Endothelial cell of umbilical vein (primary cell): ENCODE data around the gene SAE1. TPM values are rescaled to one million over a fixed set of nuclear protein-coding genes. Genes with fewer than 3 reads are reported as not detected.

ENCODE experiments used
- BruUV-seq: library from RNA; stranded (reverse); fragments of 400-500 nt; replicated peaks from 2 replicates; lab custom pipeline; 2021; lab: Mats Ljungman, UMichigan
- CTCF ChIA-PET: fragments of 300-600, 350-600 bp; sonication (Branson Sonifier 250); formaldehyde crosslinking; loops from one replicate; lab custom pipeline; 2021; ENCODE audit warnings: antibody characterized with exemption, inconsistent platforms; lab: Charles Lee
- POLR2A ChIA-PET: fragments of 300-600, 350-600 bp; sonication (Branson Sonifier 250); formaldehyde crosslinking; loops from one replicate; lab custom pipeline; 2021; ENCODE audit warnings: antibody characterized with exemption, inconsistent platforms; lab: Charles Lee
- DNase-seq: peaks from one replicate; pipeline ENCODE4 v3.0.0-alpha.2; 2011; ENCODE audit warnings: low read depth, low spot score
- FAIRE-seq: peaks from 2 replicates; lab custom pipeline; 2011; peaks lifted over from hg19 to GRCh38; lab: Jason Lieb, UNC
- H2AFZ ChIP-seq: 2 replicates; pipeline ENCODE4 v1.6.0; 2012; ENCODE audit warnings: low read depth, low read length, control low read depth, inconsistent platforms
- H3K27ac ChIP-seq: 2 replicates; pipeline ENCODE4 v1.5.1; 2011; ENCODE audit warnings: low read depth, mild to moderate bottlenecking, control low read depth, low read length, moderate library complexity; ENCODE audit not compliant: insufficient read depth
- H3K27me3 ChIP-seq, 2 experiments: 2 replicates each; pipeline versions ENCODE4 v1.6.0 to v1.6.1; 2011; ENCODE audit warnings: low read length in 2 of 2, mixed read lengths in 1 of 2; ENCODE audit not compliant: control insufficient read depth in 2 of 2, insufficient read depth in 2 of 2
- H3K36me3 ChIP-seq, 2 experiments: 2 replicates in 1 of 2; 3 replicates in 1 of 2; pipeline ENCODE4 v1.5.1; 2011; ENCODE audit warnings: low read length in 2 of 2, mild to moderate bottlenecking in 1 of 2, moderate library complexity in 1 of 2; ENCODE audit not compliant: control insufficient read depth in 2 of 2, insufficient read depth in 2 of 2; ENCODE audit errors: extremely low read depth in 1 of 2
- H3K4me1 ChIP-seq: 3 replicates; pipeline ENCODE4 v1.5.1; 2011; ENCODE audit warnings: mild to moderate bottlenecking, low read length; ENCODE audit not compliant: control insufficient read depth, insufficient read depth; ENCODE audit errors: extremely low read depth
- H3K4me2 ChIP-seq: 2 replicates; pipeline ENCODE4 v1.6.1; 2011; ENCODE audit warnings: low read length, control low read depth, mixed read lengths; ENCODE audit not compliant: insufficient read depth
- H3K4me3 ChIP-seq, 3 experiments: fragments of 200-600 bp in 1 of 3; sonication (generic), shearing (Covaris generic) in 1 of 3; replicated peaks in 1 of 3; 2 replicates each; pipeline ENCODE4 v1.5.1; 2011 to 2016; ENCODE audit warnings: control low read depth in 3 of 3, low read length in 3 of 3, mild to moderate bottlenecking in 2 of 3, inconsistent platforms in 1 of 3, low read depth in 1 of 3, moderate library complexity in 1 of 3; ENCODE audit not compliant: insufficient read depth in 1 of 3
- H3K79me2 ChIP-seq: 2 replicates; pipeline ENCODE4 v1.6.0; 2012; ENCODE audit warnings: low read length, inconsistent platforms; ENCODE audit not compliant: control insufficient read depth, insufficient read depth
- H3K9ac ChIP-seq: replicated peaks from 2 replicates; pipeline ENCODE3; 2011; ENCODE audit warnings: low read length, control low read depth; ENCODE audit not compliant: insufficient read depth; ENCODE audit errors: extremely low read depth
- H3K9me1 ChIP-seq: replicated peaks from 3 replicates; pipeline ENCODE4 v1.6.0; 2011; ENCODE audit warnings: mild to moderate bottlenecking, low read length; ENCODE audit not compliant: control insufficient read depth, insufficient read depth; ENCODE audit errors: extremely low read depth
- H3K9me3 ChIP-seq: replicated peaks from 2 replicates; pipeline ENCODE4 v1.5.1; 2012; ENCODE audit warnings: low read length, inconsistent platforms; ENCODE audit not compliant: control insufficient read depth, insufficient read depth
- H4K20me1 ChIP-seq: replicated peaks from 2 replicates; pipeline ENCODE3; 2011; ENCODE audit warnings: mild to moderate bottlenecking, low read length; ENCODE audit not compliant: control insufficient read depth, insufficient read depth; ENCODE audit errors: extremely low read depth
- CTCF ChIP-seq, 2 donors: IDR thresholded peaks; 1 replicate in 1 of 2; 2 replicates in 1 of 2; pipeline ENCODE4 v1.5.1; 2011; ENCODE audit warnings: low read length in 2 of 2, mild to moderate bottlenecking in 2 of 2, moderate library complexity in 2 of 2, control low read depth in 1 of 2, inconsistent platforms in 1 of 2, low read depth in 1 of 2; ENCODE audit not compliant: insufficient read depth in 1 of 2; ENCODE audit errors: extremely low read depth in 1 of 2
- EZH2 ChIP-seq: IDR thresholded peaks from 2 replicates; pipeline ENCODE4 v1.6.1; 2012; ENCODE audit warnings: borderline replicate concordance, low read depth, mild to moderate bottlenecking, moderate library complexity, low read length, inconsistent platforms; ENCODE audit not compliant: severe bottlenecking
- FOS ChIP-seq: IDR thresholded peaks from 2 replicates; pipeline ENCODE4 v1.6.1; 2011; ENCODE audit warnings: mild to moderate bottlenecking, low read length, moderate library complexity, borderline replicate concordance; ENCODE audit not compliant: insufficient read depth
- GATA2 ChIP-seq: IDR thresholded peaks from 2 replicates; pipeline ENCODE4 v1.7.0; 2011; ENCODE audit warnings: low read depth, mild to moderate bottlenecking, moderate library complexity, mixed read lengths, low read length; ENCODE audit not compliant: insufficient read length, insufficient read depth
- JUN ChIP-seq: IDR thresholded peaks from 2 replicates; pipeline ENCODE4 v1.6.1; 2011; ENCODE audit warnings: borderline replicate concordance, low read depth; ENCODE audit not compliant: insufficient read length, insufficient read depth
- MAX ChIP-seq: IDR thresholded peaks from 2 replicates; pipeline ENCODE4 v1.6.1; 2011; ENCODE audit not compliant: insufficient read depth, insufficient read length
- MYC ChIP-seq: IDR thresholded peaks from one replicate; pipeline ENCODE4 v1.6.1; 2011; ENCODE audit warnings: mild to moderate bottlenecking, low read depth, low read length
- POLR2A ChIP-seq: IDR thresholded peaks from 2 replicates; pipeline ENCODE4 v1.6.1; 2012; ENCODE audit warnings: low read depth, mild to moderate bottlenecking, control low read depth, low read length
- POLR2AphosphoS5 ChIP-seq: IDR thresholded peaks from 2 replicates; pipeline ENCODE4 v1.6.1; 2012; ENCODE audit warnings: low read depth, mild to moderate bottlenecking, control low read depth, low read length, moderate library complexity; ENCODE audit not compliant: insufficient read depth
- dilution Hi-C: fragments of 300-500 bp; cut with MboI; formaldehyde crosslinking; loops from one replicate; pipeline ENCODE4 v1.15.0; 2019; ENCODE audit warnings: low sequenced_read_pairs; ENCODE audit not compliant: extremely low pct_ligation_motif_present
- intact Hi-C: fragments of 100-400 bp; cut with micrococcal nuclease; formaldehyde crosslinking; loops from one replicate; pipeline ENCODE4 v1.10.0; 2022
- polyA plus RNA-seq, 4 experiments: library from polyadenylated mRNA; depleted of rRNA in 3 of 4; stranded (reverse) in 3 of 4; unstranded in 1 of 4; fragments of >200 nt; gene quantifications; 2 replicates each; pipeline versions ENCODE4 v1.2.1 to v1.2.3, GENCODE V29; 2011 to 2012; ENCODE audit warnings: missing spikeins in 1 of 4
- total RNA-seq: library from RNA; stranded (reverse); gene quantifications from 2 replicates; pipeline ENCODE4 v1.2.3, GENCODE V29; 2021

Gene SAE1
- total and polyA plus RNA-seq, 2 donors (not counting 3 experiments of a cell fraction or from before 2014, with no cell fraction given) = 165 to 219 TPM

DNA sequence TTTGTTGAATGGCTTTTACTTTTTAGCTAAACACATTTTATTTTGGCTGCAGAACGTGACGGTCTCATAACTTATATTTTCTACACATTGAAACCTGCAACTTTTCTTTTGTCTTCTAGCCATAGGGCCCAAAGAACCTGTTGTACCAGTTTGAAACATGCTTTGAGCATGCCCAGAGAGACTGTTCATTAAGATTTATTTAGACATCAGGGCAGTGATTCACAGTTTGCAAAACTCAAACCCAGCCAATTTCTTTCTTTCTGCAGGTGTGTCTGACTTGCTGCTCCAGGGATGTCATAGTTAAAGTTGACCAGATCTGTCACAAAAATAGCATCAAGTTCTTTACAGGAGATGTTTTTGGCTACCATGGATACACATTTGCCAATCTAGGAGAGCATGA is 22.0 kb downstream of the SAE1 start:
- TF ChIP-seq GATA2 = no peak
- no peak for TF ChIP-seq CTCF (IDR thresholded peaks at IDR 0.05; ENCODE audit: extremely low read depth in 1 of 2, insufficient read depth in 1 of 2, low read depth in 1 of 2, low read length in 2 of 2)
- TF ChIP-seq FOS = no peak
- TF ChIP-seq MYC = no peak
- no peak for TF ChIP-seq EZH2
- TF ChIP-seq MAX = no peak
- no peak for TF ChIP-seq POLR2A
- TF ChIP-seq POLR2AphosphoS5 = no peak
- TF ChIP-seq JUN = no peak
- no peak overlapping the region for H2AFZ ChIP-seq
- H3K79me2 ChIP-seq = peaks cover 52% of the 10 kb centered on the region
- H3K9ac ChIP-seq = peak overlapping the region; percentile 19
- H3K4me1 ChIP-seq = peaks cover 28% of the 10 kb centered on the region
- H3K9me1 ChIP-seq = no peaks in the 10 kb centered on the region
- H3K4me3 ChIP-seq = no peak overlapping the region
- no peak overlapping the region for H3K4me2 ChIP-seq
- intact Hi-C loops = no loop called here
- CTCF ChIA-PET = interaction anchor here (1.0 to 1.3 kb wide), 3 partner anchors 58 to 95 kb away, joined by 3 to 10 read pairs (median 4); no protein-coding TSS in a partner anchor
- POLR2A ChIA-PET = no interaction called here
- no peaks in the 10 kb centered on the region for H3K9me3 ChIP-seq
- dilution Hi-C loops = loop anchor here (10.0 kb wide), 1 partner anchor 62 kb away; no protein-coding TSS in a partner anchor
- H3K36me3 ChIP-seq = peaks cover 5 to 32% of the 10 kb centered on the region in 2 experiments
- no peak for DNase-seq
- H4K20me1 ChIP-seq = no peaks in the 10 kb centered on the region
- peak overlapping the region; percentile 36 for H3K27ac ChIP-seq
- BruUV-seq = no TSS peak
- peak; percentile 70 for FAIRE-seq
- H3K27me3 ChIP-seq = no peaks in the 10 kb centered on the region
